ENCODE results near the gene PDZD4. TPM values are rescaled to one million over a fixed set of nuclear protein-coding genes. Genes with fewer than 3 reads are reported as not detected.

Gene PDZD4
- total RNA-seq, 1 donor from 2014 or later = 9.9 TPM

- Histone ChIP-seq H3K4me1 (ENCODE audit: insufficient read depth, low read length) (peaks cover 16% of the 10 kb centered on the region), H3K9ac (ENCODE audit: low read length) (peak within 1 kb of the TSS; percentile 98), H4K20me1 (ENCODE audit: insufficient read depth, low read length) (peaks cover 28% of the 10 kb centered on the region), H3K27ac (ENCODE audit: low read depth, low read length) (peak within 1 kb of the TSS; percentile 97), H2AFZ (ENCODE audit: low read depth, low read length) (peak within 1 kb of the TSS; percentile 94), H3K4me3 (ENCODE audit: insufficient read depth, low read depth, low read length) (peak within 1 kb of the TSS; percentile 82), H3K4me2 (ENCODE audit: low read length) (peak within 1 kb of the TSS; percentile 94), H3K36me3 (ENCODE audit: insufficient read depth, low read length) (no peaks in the 10 kb centered on the region), H3K79me2 (ENCODE audit: insufficient read depth, low read length) (peaks cover 69% of the 10 kb centered on the region), H3K9me3 (ENCODE audit: insufficient read depth, low read depth, low read length) (no peaks in the 10 kb centered on the region), H3K27me3 (ENCODE audit: insufficient read depth, low read length) (no peaks in the 10 kb centered on the region)
- H3K36me3 Mint-ChIP-seq (ENCODE audit: low read depth, unreplicated experiment) = no peaks in the 10 kb centered on the region
- TF ChIP-seq CTCF (IDR thresholded peaks at IDR 0.05; ENCODE audit: insufficient read depth, low read depth, low read length) = no peak
- no peak for TF ChIP-seq EZH2 (IDR thresholded peaks at IDR 0.05; ENCODE audit: insufficient read depth, low read length)
- FAIRE-seq (peak; percentile 81), DNase-seq (ENCODE audit: low read depth) (peak; percentile 82)
- peak within 1 kb of the TSS; percentile 81 for H3K27ac Mint-ChIP-seq (ENCODE audit: unreplicated experiment)
- peak within 1 kb of the TSS; percentile 93 for H3K4me3 Mint-ChIP-seq (ENCODE audit: unreplicated experiment)
- H3K4me1 Mint-ChIP-seq (ENCODE audit: low read depth, unreplicated experiment) = peaks cover 5% of the 10 kb centered on the region
- no peaks in the 10 kb centered on the region for H3K27me3 Mint-ChIP-seq (ENCODE audit: low read depth, unreplicated experiment)
- no peaks in the 10 kb centered on the region for H3K9me3 Mint-ChIP-seq (ENCODE audit: unreplicated experiment)
Observed at GRCh38 chrX:153794018-153794896, 36.1 kb downstream of the PDZD4 start, which contains the start of the genes IDH3G and SSR4. IDH3G (minus strand) TSS chrX:153794375; CDS start chrX:153794326, 49 bp downstream. SSR4 (plus strand) TSS chrX:153794668; CDS start chrX:153794688, 20 bp downstream.

GRCh38 chrX:153793291-153793690 is 37.1 kb downstream of the PDZD4 start:
- Mint-ChIP-seq H3K27ac (ENCODE audit: unreplicated experiment) (peak overlapping the region; percentile 53), H3K9me3 (ENCODE audit: unreplicated experiment) (no peaks in the 10 kb centered on the region), H3K27me3 (ENCODE audit: low read depth, unreplicated experiment) (no peaks in the 10 kb centered on the region), H3K4me1 (ENCODE audit: low read depth, unreplicated experiment) (peaks cover 5% of the 10 kb centered on the region), H3K4me3 (ENCODE audit: unreplicated experiment) (peak overlapping the region; percentile 91), H3K36me3 (ENCODE audit: low read depth, unreplicated experiment) (no peaks in the 10 kb centered on the region)
- Histone ChIP-seq H2AFZ (ENCODE audit: low read depth, low read length) (no peak overlapping the region), H3K4me2 (ENCODE audit: low read length) (peak overlapping the region; percentile 94), H3K9ac (ENCODE audit: low read length) (peak overlapping the region; percentile 98), H3K9me3 (ENCODE audit: insufficient read depth, low read depth, low read length) (no peaks in the 10 kb centered on the region), H3K4me1 (ENCODE audit: insufficient read depth, low read length) (peaks cover 16% of the 10 kb centered on the region), H3K27ac (ENCODE audit: low read depth, low read length) (peak overlapping the region; percentile 97), H3K27me3 (ENCODE audit: insufficient read depth, low read length) (no peaks in the 10 kb centered on the region), H4K20me1 (ENCODE audit: insufficient read depth, low read length) (peaks cover 28% of the 10 kb centered on the region), H3K36me3 (ENCODE audit: insufficient read depth, low read length) (no peaks in the 10 kb centered on the region), H3K79me2 (ENCODE audit: insufficient read depth, low read length) (peaks cover 69% of the 10 kb centered on the region), H3K4me3 (ENCODE audit: insufficient read depth, low read depth, low read length) (peak overlapping the region; percentile 82)
- TF ChIP-seq CTCF (IDR thresholded peaks at IDR 0.05; ENCODE audit: insufficient read depth, low read depth, low read length) = no peak
- TF ChIP-seq EZH2 (IDR thresholded peaks at IDR 0.05; ENCODE audit: insufficient read depth, low read length) = no peak
- FAIRE-seq = peak; percentile 65
- DNase-seq (ENCODE audit: low read depth) = no peak
